ENCODE data around the gene CCT4.
"Not testable (repeated sequence)": the region's sequence is repeated elsewhere in the genome, so short reads cannot be mapped to it uniquely, and the experiment has no call there.

Gene CCT4

DNA sequence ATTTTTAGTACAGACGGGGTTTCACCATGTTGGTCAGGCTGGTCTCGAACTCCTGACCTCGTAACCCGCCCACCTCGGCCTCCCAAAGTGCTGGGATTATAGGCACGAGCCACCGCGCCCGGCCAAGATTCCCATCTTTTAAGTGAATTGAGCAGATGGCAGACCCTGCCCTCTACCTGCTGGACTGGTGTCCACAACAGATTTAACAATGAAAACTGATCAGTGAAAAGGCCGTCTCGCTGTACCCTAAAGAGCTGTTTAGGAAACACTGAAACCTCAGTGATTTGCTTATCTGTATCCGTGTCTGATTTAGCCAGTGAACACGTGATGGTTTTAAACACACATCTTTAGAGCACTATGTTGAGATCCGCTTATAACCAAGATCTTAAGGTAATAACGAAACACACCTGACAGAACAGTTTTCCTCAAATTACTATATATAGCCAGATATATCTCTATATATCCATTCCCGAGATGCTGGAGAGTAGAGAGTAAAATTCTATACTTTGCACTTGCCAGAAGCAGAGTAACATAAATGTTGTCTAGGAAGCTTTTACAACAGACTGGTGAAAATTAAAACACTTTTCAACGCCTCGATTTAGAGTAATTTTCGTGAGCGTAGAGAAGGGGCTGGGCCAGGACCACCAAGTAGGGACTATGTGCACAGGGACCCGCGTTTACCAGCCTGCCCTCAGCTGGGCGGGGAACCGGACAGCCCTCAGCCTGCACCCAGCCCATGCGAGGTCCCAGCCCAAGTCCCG lies 35.2 kb downstream of the CCT4 start:
- no peak for TF ChIP-seq CTCF (IDR thresholded peaks at IDR 0.05)
- Mint-ChIP-seq H3K27me3 (ENCODE audit: low read depth, poor library complexity) (no peaks in the 10 kb centered on the region), H3K27ac (no peak overlapping the region), H3K4me1 (peaks cover 15% of the 10 kb centered on the region), H3K36me3 (ENCODE audit: low read depth) (peaks cover 7% of the 10 kb centered on the region), H3K9me3 (no peaks in the 10 kb centered on the region), H3K4me3 (peak overlapping the region; percentile 95)
- DNase-seq = peak; percentile 2

DNA sequence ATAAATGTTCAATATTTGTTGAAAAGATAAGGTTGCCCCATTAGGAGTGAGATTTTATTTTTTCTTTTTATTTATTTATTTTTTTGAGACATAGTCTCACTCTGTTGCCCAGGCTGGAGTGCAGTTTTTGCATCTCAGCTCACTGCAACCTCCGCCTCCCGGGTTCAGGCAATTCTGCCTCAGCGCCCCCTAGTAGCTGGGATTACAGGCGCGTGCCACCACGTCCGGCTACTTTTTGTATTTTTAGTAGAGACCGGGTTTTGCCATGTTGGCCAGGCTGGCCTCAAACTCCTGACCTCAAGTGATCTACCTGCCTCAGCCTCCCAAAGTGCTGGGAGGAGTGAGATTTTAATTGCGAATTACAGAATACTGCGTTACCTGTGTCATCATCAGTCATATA lies 37.2 kb downstream of the CCT4 start:
- DNase-seq; H3K4me3 Mint-ChIP-seq; H3K27me3 Mint-ChIP-seq (ENCODE audit: low read depth, poor library complexity); H3K27ac Mint-ChIP-seq; H3K9me3 Mint-ChIP-seq: not testable (repeated sequence)
- H3K4me1 Mint-ChIP-seq = peaks cover 26% of the 10 kb centered on the region
- H3K36me3 Mint-ChIP-seq (ENCODE audit: low read depth) = peaks cover 12% of the 10 kb centered on the region

GRCh38 chr2:61845320-61845719 lies 43.1 kb downstream of the CCT4 start:
- no peak for TF ChIP-seq CTCF (IDR thresholded peaks at IDR 0.05)
- no peak overlapping the region for H3K4me3 Mint-ChIP-seq
- H3K9me3 Mint-ChIP-seq = no peaks in the 10 kb centered on the region
- peaks cover 34% of the 10 kb centered on the region for H3K36me3 Mint-ChIP-seq (ENCODE audit: low read depth)
- peaks cover 27% of the 10 kb centered on the region for H3K4me1 Mint-ChIP-seq
- H3K27ac Mint-ChIP-seq = no peak overlapping the region
- no peak for DNase-seq
- H3K27me3 Mint-ChIP-seq (ENCODE audit: low read depth, poor library complexity) = no peaks in the 10 kb centered on the region

- H3K4me1 Mint-ChIP-seq = peaks cover 25% of the 10 kb centered on the region
- H3K36me3 Mint-ChIP-seq (ENCODE audit: low read depth) = peaks cover 49% of the 10 kb centered on the region
- peak overlapping the region; percentile 16 for H3K27ac Mint-ChIP-seq
- H3K27me3 Mint-ChIP-seq (ENCODE audit: low read depth, poor library complexity) = no peaks in the 10 kb centered on the region
- DNase-seq = no peak
- no peaks in the 10 kb centered on the region for H3K9me3 Mint-ChIP-seq
- no peak for TF ChIP-seq CTCF (IDR thresholded peaks at IDR 0.05)
- no peak overlapping the region for H3K4me3 Mint-ChIP-seq
Measured at GRCh38 chr2:61841286-61841685, 47.2 kb downstream of the CCT4 start.

GRCh38 chr2:61834893-61835292 lies 53.6 kb downstream of the CCT4 start:
- H3K4me3 Mint-ChIP-seq = no peak overlapping the region
- DNase-seq = no peak
- peaks cover 21% of the 10 kb centered on the region for H3K4me1 Mint-ChIP-seq
- TF ChIP-seq CTCF (IDR thresholded peaks at IDR 0.05) = no peak
- peaks cover 4% of the 10 kb centered on the region for H3K9me3 Mint-ChIP-seq
- H3K36me3 Mint-ChIP-seq (ENCODE audit: low read depth) = peaks cover 61% of the 10 kb centered on the region
- H3K27ac Mint-ChIP-seq = no peak overlapping the region
- H3K27me3 Mint-ChIP-seq (ENCODE audit: low read depth, poor library complexity) = no peaks in the 10 kb centered on the region

- Mint-ChIP-seq H3K36me3 (ENCODE audit: low read depth) (peaks cover 56% of the 10 kb centered on the region), H3K4me3 (no peak overlapping the region), H3K9me3 (peaks cover 4% of the 10 kb centered on the region), H3K27me3 (ENCODE audit: low read depth, poor library complexity) (no peaks in the 10 kb centered on the region), H3K4me1 (peaks cover 19% of the 10 kb centered on the region), H3K27ac (no peak overlapping the region)
- no peak for DNase-seq
- TF ChIP-seq CTCF (IDR thresholded peaks at IDR 0.05) = no peak
Measured at GRCh38 chr2:61833971-61834370, 54.5 kb downstream of the CCT4 start.

Data from nephron progenitor cell (in vitro differentiated cells).